Keratinocyte (primary cell): ENCODE data around the gene KDM4B. TPM values are rescaled to one million over a fixed set of nuclear protein-coding genes. Genes with fewer than 3 reads are reported as not detected.

Source experiments
- DNase-seq: peaks from one replicate; pipeline ENCODE4 v3.0.0-alpha.2; 2011; ENCODE audit warnings: low read depth, missing footprints, low spot score
- FAIRE-seq: peaks from 2 replicates; lab custom pipeline; 2011; peaks lifted over from hg19 to GRCh38; lab: Jason Lieb, UNC
- H2AFZ ChIP-seq: 2 replicates; pipeline ENCODE4 v1.6.0; 2012; ENCODE audit warnings: low read length, control low read depth, inconsistent platforms; ENCODE audit not compliant: control insufficient read depth
- H3K27ac ChIP-seq: 2 replicates; pipeline ENCODE4 v1.5.1; 2011; ENCODE audit warnings: low read length; ENCODE audit not compliant: control insufficient read depth, insufficient read depth
- H3K27me3 ChIP-seq: 3 replicates; pipeline ENCODE4 v1.6.0; 2011; ENCODE audit warnings: low read length; ENCODE audit not compliant: control insufficient read depth, insufficient read depth; ENCODE audit errors: extremely low read depth
- H3K36me3 ChIP-seq, 2 experiments: 2 replicates in 1 of 2; 3 replicates in 1 of 2; pipeline ENCODE4 v1.5.1; 2011; ENCODE audit warnings: low read length in 2 of 2, mild to moderate bottlenecking in 1 of 2; ENCODE audit not compliant: control insufficient read depth in 2 of 2, insufficient read depth in 2 of 2; ENCODE audit errors: extremely low read depth in 1 of 2
- H3K4me1 ChIP-seq: 3 replicates; pipeline ENCODE4 v1.5.1; 2011; ENCODE audit warnings: low read length; ENCODE audit not compliant: control insufficient read depth, insufficient read depth; ENCODE audit errors: extremely low read depth
- H3K4me2 ChIP-seq: 3 replicates; pipeline ENCODE4 v1.6.0; 2011; ENCODE audit warnings: low read depth, low read length; ENCODE audit not compliant: control insufficient read depth, insufficient read depth; ENCODE audit errors: extremely low read depth
- H3K4me3 ChIP-seq, 3 experiments: fragments of 200-600 bp in 1 of 3; sonication (generic) in 1 of 3; 2 replicates in 2 of 3; 3 replicates in 1 of 3; pipeline ENCODE4 v1.5.1; 2011 to 2016; ENCODE audit warnings: low read length in 3 of 3, mild to moderate bottlenecking in 3 of 3, control low read depth in 2 of 3, inconsistent platforms in 1 of 3, low read depth in 1 of 3, mixed read lengths in 1 of 3, mixed run types in 1 of 3, moderate library complexity in 1 of 3; ENCODE audit not compliant: control insufficient read depth in 2 of 3, insufficient read depth in 2 of 3; ENCODE audit errors: extremely low read depth in 1 of 3
- H3K79me2 ChIP-seq: 2 replicates; pipeline ENCODE4 v1.6.0; 2012; ENCODE audit warnings: low read length; ENCODE audit not compliant: control insufficient read depth, insufficient read depth
- H3K9ac ChIP-seq: 3 replicates; pipeline ENCODE4 v1.6.0; 2011; ENCODE audit warnings: low read length; ENCODE audit not compliant: control insufficient read depth, insufficient read depth; ENCODE audit errors: extremely low read depth
- H3K9me1 ChIP-seq: 3 replicates; pipeline ENCODE4 v1.6.0; 2011; ENCODE audit warnings: low read length; ENCODE audit not compliant: control insufficient read depth, insufficient read depth; ENCODE audit errors: extremely low read depth
- H3K9me3 ChIP-seq: 2 replicates; pipeline ENCODE4 v1.5.1; 2012; ENCODE audit warnings: low read depth, low read length; ENCODE audit not compliant: control insufficient read depth
- H4K20me1 ChIP-seq: 3 replicates; pipeline ENCODE4 v1.6.0; 2011; ENCODE audit warnings: low read length; ENCODE audit not compliant: control insufficient read depth, insufficient read depth; ENCODE audit errors: extremely low read depth
- EZH2 ChIP-seq: IDR thresholded peaks from one replicate; pipeline ENCODE4 v1.6.1; 2012; ENCODE audit warnings: inconsistent platforms, mild to moderate bottlenecking, low read length, moderate library complexity
- dilution Hi-C: fragments of 300-500 bp; cut with MboI; formaldehyde crosslinking; loops from one replicate; pipeline ENCODE4 v1.7.0; 2020; ENCODE audit warnings: low sequenced_read_pairs; ENCODE audit not compliant: extremely low pct_ligation_motif_present
- polyA plus RNA-seq, 5 experiments: library from polyadenylated mRNA; depleted of rRNA in 3 of 5; stranded (reverse) in 3 of 5; stranded (forward) in 1 of 5; unstranded in 1 of 5; fragments of >200 nt; gene quantifications; 1 replicate in 1 of 5; 2 replicates in 3 of 5; 3 replicates in 1 of 5; pipeline versions ENCODE4 v1.2.1 to v1.2.3, GENCODE V29; 2011 to 2012; ENCODE audit warnings: missing spikeins in 2 of 5, low read depth in 1 of 5, low replicate concordance in 1 of 5
- TF ChIP-seq, protein P1 (sequence below), 3 experiments: IDR thresholded peaks in 1 of 3; conservative IDR thresholded peaks in 1 of 3; optimal IDR thresholded peaks in 1 of 3; 2 replicates in 2 of 3; 3 replicates in 1 of 3; pipeline versions ENCODE3 to v1.5.1; 2011; ENCODE audit warnings: low read length in 3 of 3, mild to moderate bottlenecking in 3 of 3, moderate library complexity in 2 of 3, control low read depth in 1 of 3, inconsistent platforms in 1 of 3; ENCODE audit not compliant: insufficient read depth in 2 of 3; ENCODE audit errors: extremely low read depth in 1 of 3

The KDM4B gene
- polyA plus RNA-seq, 1 donor (not counting 4 experiments of a cell fraction or from before 2014, with no cell fraction given), result 6.2 TPM

DNA sequence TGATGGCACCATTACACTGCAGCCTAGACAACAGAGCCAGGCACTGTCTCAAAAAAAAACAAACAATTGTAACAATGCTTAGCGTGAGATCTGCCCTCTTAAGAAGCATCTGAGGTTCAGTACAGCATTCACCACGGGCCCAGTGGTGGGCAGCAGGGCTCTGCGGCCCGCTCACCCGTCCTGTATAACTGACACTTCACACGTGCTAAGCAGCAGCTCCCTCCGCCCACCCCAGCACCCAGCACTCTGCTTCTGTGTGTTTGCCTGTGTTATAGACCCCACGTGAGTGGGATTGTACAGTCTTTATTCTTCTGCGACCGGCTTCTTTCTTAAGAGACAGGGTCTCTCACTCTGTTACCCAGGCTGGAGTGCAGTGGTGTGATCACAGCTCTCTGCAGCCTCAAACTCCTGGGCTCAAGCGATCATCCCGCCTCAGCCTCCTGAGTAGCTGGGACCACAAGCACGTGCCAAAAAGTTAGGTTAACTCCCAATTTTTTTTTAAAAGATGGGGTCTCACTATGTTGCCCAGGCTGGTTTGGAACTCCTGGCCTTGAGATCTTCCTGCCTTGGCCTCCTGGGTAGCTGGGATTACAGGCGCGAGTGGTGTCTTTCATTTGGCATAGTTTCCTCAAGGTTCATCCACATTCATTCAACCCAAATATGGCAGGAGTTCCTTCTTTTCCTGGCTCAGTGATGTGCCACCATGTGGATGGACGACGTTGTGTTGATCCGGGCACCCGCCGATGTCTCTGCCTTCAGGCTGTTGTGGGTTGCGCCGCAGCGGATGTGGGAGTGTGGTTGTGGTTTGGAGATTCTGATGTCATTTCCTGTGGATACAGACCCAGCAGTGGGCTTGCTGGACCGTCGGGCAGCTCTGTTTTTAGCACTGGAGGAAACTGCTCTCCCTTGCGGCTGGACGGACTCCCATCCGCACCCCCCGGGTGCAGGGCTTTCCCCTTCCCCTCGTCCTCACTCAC is 170.0 kb downstream of the KDM4B start:
- Histone ChIP-seq H3K4me1 (no peaks in the 10 kb centered on the region), H3K36me3 (peaks cover 5 to 42% of the 10 kb centered on the region in 2 experiments)

GRCh38 chr19:5139583-5140325 is 170.8 kb downstream of the KDM4B start:
- Histone ChIP-seq H2AFZ (no peak overlapping the region), H3K4me3 (no peak overlapping the region), H3K27me3 (no peaks in the 10 kb centered on the region), H3K4me1 (no peaks in the 10 kb centered on the region), H3K4me2 (no peak overlapping the region), H3K9ac (no peak overlapping the region), H3K36me3 (peaks cover 5 to 43% of the 10 kb centered on the region in 2 experiments), H3K9me3 (no peaks in the 10 kb centered on the region), H3K9me1 (no peaks in the 10 kb centered on the region), H4K20me1 (no peaks in the 10 kb centered on the region), H3K79me2 (no peaks in the 10 kb centered on the region), H3K27ac (no peak overlapping the region)
- dilution Hi-C loops, result no loop called here
- DNase-seq (no peak), FAIRE-seq (no peak)
- no peak for TF ChIP-seq EZH2
- TF ChIP-seq, protein P1, sequence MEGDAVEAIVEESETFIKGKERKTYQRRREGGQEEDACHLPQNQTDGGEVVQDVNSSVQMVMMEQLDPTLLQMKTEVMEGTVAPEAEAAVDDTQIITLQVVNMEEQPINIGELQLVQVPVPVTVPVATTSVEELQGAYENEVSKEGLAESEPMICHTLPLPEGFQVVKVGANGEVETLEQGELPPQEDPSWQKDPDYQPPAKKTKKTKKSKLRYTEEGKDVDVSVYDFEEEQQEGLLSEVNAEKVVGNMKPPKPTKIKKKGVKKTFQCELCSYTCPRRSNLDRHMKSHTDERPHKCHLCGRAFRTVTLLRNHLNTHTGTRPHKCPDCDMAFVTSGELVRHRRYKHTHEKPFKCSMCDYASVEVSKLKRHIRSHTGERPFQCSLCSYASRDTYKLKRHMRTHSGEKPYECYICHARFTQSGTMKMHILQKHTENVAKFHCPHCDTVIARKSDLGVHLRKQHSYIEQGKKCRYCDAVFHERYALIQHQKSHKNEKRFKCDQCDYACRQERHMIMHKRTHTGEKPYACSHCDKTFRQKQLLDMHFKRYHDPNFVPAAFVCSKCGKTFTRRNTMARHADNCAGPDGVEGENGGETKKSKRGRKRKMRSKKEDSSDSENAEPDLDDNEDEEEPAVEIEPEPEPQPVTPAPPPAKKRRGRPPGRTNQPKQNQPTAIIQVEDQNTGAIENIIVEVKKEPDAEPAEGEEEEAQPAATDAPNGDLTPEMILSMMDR (optimal IDR thresholded peaks at IDR 0.05 in 1 of 3, IDR thresholded peaks at IDR 0.05 in 1 of 3, conservative IDR thresholded peaks at IDR 0.05 in 1 of 3; ENCODE audit: extremely low read depth in 1 of 3, insufficient read depth in 2 of 3, low read length in 3 of 3), result no peak

More for the DNA sequence above, 170.0 kb downstream of the KDM4B start:
- Histone ChIP-seq H3K27me3 (no peaks in the 10 kb centered on the region), H3K27ac (no peak overlapping the region), H4K20me1 (no peaks in the 10 kb centered on the region), H3K4me2 (no peak overlapping the region), H2AFZ (no peak overlapping the region), H3K4me3 (no peak overlapping the region), H3K79me2 (no peaks in the 10 kb centered on the region), H3K9ac (no peak overlapping the region), H3K9me3 (no peaks in the 10 kb centered on the region), H3K9me1 (no peaks in the 10 kb centered on the region)
- FAIRE-seq (no peak), DNase-seq (no peak)
- dilution Hi-C loops, result no loop called here
- TF ChIP-seq, protein P1 (optimal IDR thresholded peaks at IDR 0.05 in 1 of 3, IDR thresholded peaks at IDR 0.05 in 1 of 3, conservative IDR thresholded peaks at IDR 0.05 in 1 of 3; ENCODE audit: extremely low read depth in 1 of 3, insufficient read depth in 2 of 3, low read length in 3 of 3), result no peak
- no peak for TF ChIP-seq EZH2
